H1 (cell line): Measurements from ENCODE around the gene RAB3B. TPM values are rescaled to one million over a fixed set of nuclear protein-coding genes. Genes with fewer than 3 reads are reported as not detected.
A peak's percentile ranks its signal among the peaks of the same experiment; 100 is the strongest.

Source experiments
- POLR2A ChIP-seq, 2 experiments: IDR thresholded peaks; 1 replicate in 1 of 2; 2 replicates in 1 of 2; pipeline ENCODE4 v1.6.1; 2011; ENCODE audit warnings: low read depth in 2 of 2, low read length in 2 of 2, mild to moderate bottlenecking in 2 of 2; ENCODE audit errors: control extremely low read depth in 1 of 2
- RFX5 ChIP-seq: IDR thresholded peaks from 2 replicates; pipeline ENCODE4 v1.6.1; 2011; ENCODE audit warnings: low read depth, low read length, improper control_type of control experiment, borderline replicate concordance
- polyA plus RNA-seq, 7 experiments: library from polyadenylated mRNA; depleted of rRNA in 3 of 7; stranded (reverse) in 5 of 7; unstranded in 2 of 7; fragments of >200 nt in 5 of 7; fragments of 200-250 nt in 2 of 7; gene quantifications; 1 replicate in 5 of 7; 2 replicates in 1 of 7; 4 replicates in 1 of 7; pipeline versions ENCODE4 v1.2.1 to v1.2.3, GENCODE V29; 2011 to 2013; ENCODE audit warnings: missing spikeins in 2 of 7, mixed read lengths in 2 of 7
- total RNA-seq: library from RNA; stranded (reverse); fragmentation: NEBNext Ultra II Directional; extraction: Animal tissue kit (Norgen Biotek cat#: 25700); gene quantifications from 2 replicates; pipeline ENCODE4 v1.2.1, GENCODE V29; 2021

Gene RAB3B
- total and polyA plus RNA-seq, 2 of the 8 experiments (the other 6 are each of a cell fraction or from before 2014, with no cell fraction given): 12.5 to 36.8 TPM

- TF ChIP-seq RFX5 (no peak), POLR2A (IDR thresholded peaks at IDR 0.05; ENCODE audit: control extremely low read depth in 1 of 2, low read depth in 2 of 2, low read length in 2 of 2) (0 out of 3 replicates have a peak, but pooled peaks of 1 of the 2 experiments have one; percentile 7)
Observed at GRCh38 chr1:51877434-51878307, 112.8 kb downstream of the RAB3B start (continued).
